Measurements from ENCODE around the gene SHTN1.

SHTN1 gene

GRCh38 chr10:116915340-116915739, 89.6 kb downstream of the SHTN1 start:
- DNase-seq, result no peak

DNA sequence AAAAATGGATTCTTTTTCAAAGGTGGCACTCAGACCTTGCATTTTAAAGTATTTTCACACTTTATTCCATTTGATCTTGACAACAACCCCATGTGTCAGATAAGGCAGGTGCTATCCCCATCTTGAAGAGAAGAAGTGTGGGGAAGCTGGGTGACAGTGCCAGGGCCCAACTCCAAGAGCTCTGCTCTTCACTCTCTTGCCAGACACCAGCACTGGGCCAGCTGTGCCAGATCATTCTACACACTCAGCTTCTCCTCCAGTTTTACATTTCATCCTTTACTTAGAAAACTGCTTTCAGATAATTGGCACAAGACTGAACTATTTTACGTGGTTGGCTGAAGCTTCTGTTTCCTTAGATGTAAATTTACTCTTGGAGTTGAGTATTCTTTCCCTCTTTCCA, 91.3 kb downstream of the SHTN1 start:
- no peak for DNase-seq

GRCh38 chr10:116912162-116912561, 92.8 kb downstream of the SHTN1 start:
- no peak for DNase-seq

DNA sequence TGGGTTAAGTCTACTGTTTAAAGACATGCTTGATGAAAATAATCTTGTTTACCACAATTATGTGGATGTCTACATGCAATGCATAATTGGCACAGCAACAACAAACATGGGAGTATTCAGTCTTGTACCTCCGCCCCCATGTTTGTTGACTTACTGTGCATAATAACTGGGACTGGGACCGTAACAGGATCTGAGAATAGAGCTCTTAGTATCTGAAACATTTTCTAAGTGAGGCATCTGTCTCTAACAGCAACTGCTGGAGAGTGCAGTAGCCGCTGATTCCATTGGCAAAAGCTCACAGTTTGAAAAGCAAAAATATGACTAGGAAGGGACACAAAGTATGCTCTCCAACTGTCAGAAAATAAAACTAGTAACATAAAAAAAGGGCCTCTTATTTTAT, 94.1 kb downstream of the SHTN1 start:
- DNase-seq, result no peak

DNA sequence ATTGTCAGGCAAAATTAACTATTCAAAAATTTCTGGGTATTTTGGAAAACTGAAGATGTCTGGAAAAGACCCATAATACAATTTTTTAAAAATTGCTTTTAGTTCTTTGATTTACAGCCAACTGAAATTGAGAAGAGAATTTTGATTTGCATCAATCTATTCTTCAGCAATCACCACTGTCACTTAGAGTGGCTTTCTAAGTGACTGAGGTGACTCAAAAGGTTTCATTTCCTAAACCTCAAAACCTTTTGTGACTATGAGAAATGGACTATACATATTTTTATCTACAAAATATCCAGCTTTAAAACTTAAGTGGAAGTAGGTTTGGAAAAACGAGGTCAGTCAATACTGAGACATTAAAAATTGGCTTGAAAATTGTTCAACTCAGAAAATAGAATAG, 95.7 kb downstream of the SHTN1 start:
- no peak for DNase-seq

DNA sequence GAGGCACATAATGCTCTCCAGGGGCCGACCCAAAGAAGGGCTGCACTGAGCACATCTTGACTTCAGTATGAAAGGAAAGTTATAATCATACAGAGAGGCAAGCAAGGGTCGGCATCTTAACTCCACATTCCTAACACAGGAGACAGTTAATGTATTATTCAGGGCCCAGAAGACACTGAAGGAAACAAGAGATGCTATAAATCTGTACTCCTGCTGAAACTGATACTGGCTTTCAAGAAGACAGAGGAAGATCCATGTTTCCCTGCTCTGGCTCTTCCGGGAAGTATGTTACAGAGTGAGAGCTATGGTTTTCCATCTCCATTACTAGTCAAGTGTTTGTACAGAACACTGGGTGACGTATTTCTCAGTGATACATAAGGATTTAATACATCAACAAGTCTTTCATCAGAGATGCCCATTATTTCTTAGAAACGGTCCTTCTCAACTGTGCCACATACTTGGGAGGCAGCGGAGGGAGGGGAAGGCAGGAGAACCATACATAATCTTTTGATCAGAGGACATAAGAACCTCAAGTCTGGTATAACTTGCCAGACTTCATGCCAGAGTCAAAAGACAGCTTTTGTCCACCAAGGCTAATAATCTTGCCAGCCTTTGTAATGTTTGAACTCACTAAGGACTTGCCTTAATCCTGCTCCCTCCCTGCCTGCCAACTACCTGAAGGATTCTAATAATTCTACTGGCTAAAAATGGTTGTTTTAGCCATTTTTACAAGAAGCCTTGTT, 97.6 kb downstream of the SHTN1 start:
- no peak for DNase-seq

DNA sequence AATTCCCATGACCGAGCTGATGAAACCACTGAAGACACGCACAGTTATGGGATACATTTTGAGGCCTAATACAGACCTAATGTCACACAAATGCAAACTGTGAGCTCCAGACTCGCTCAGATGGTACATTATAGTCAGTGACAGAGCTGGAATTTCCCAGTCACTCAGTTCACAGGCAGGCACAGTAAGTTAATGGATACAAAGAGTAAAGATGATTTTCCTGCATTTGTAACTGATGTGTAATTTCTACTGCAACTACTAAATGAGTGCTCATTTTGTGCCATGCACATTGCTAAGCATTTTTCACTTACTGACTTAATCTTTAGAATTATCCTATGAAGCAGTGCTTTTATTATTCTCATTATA, 99.2 kb downstream of the SHTN1 start:
- peak in 1 of 3 donors; percentile 21 for DNase-seq

DNA sequence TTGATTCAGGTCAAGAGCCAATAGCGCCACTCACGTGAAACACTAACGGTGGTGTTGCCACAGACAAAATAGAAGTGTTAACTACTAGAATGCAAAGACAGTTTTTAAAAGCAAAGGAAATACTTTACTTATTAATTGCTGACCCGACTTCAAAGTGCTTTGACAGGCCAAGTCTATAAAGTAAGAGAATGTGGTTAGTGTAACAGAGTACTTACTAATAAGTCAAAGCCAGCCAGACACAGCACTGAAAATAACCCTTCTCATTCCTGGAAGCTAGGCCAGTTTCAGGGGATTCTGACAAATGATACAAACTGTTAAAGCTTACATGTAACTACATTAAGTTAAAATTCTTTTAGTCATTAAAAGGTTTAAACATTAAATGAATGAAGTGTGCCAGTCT, 105.4 kb downstream of the SHTN1 start:
- DNase-seq, result no peak

DNA sequence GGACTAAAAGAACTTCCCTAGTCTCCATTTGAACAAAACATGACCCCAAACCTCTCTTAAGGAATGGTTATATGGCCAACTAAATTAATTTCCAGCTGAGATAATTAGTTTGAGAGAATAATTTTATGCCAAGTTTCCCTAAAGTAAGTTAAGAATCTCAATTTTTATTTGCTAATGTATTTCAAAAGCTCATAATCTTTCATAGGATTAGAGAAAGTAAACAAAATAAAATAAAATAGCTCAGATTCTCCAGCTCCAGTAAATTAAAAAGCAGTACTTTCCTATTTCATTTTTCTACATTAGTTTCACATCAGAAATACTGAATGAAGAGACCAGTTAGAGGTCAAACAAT, 111.3 kb downstream of the SHTN1 start:
- DNase-seq, result no peak

DNA sequence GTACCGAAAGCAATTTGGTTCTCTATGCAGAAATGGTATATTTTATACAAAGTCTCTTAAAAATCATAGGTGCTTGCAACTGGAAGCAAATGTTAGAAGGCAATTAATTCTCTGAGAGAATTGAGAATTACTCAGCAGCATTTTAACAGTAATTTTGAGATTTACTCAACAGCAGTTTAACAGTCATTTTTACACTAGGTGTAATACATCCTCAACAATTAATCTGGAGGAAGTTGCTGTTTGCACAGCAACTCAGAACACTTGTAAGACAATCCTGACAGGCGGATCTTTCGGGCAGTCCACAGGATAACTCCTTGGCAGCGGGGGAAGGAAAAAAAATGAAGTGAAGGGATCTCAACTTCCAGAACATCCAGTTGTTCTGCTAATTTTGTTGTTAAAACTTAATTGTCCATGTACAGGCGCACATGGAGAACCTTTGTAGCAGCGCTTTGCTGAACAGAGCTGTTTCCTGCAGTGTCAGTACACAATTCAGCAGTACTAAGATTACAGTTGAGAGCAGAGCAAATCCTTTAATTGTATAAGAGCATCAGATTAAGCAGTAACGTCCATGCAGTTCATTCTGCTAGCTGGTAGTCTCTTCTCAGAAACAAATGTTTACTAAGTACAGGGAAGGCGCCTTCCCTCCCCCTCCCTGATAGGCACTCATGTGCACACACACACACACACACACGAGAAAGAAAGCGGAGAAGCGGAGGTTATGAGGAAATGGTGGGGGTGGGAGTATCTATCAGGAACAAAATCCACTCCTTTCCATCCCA, 111.9 kb downstream of the SHTN1 start:
- peak in 2 of 3 donors; percentile 15 to 34 for DNase-seq

DNA sequence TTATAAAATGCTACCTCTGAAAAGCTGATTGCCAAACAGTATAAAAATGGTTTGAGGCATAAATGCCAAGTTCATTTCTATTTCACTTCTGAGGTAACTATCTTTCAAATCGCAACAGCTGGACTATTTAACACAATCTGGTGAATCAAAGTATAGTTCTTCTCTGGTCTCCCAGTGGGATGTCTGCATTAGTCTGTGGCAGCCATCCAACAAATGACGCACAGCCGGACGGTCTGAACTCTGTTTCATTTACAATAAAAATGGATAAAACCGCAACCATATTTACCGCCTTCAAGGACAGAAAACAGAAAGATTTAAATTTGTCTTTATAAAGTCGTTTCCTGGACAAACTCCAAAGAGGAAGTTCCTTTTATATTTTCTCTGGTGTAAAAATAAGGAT, 113.8 kb downstream of the SHTN1 start:
- DNase-seq, result peak; percentile 14 to 58 (median 42)

GRCh38 chr10:116889066-116889465, 115.9 kb downstream of the SHTN1 start:
- DNase-seq, result no peak

DNA sequence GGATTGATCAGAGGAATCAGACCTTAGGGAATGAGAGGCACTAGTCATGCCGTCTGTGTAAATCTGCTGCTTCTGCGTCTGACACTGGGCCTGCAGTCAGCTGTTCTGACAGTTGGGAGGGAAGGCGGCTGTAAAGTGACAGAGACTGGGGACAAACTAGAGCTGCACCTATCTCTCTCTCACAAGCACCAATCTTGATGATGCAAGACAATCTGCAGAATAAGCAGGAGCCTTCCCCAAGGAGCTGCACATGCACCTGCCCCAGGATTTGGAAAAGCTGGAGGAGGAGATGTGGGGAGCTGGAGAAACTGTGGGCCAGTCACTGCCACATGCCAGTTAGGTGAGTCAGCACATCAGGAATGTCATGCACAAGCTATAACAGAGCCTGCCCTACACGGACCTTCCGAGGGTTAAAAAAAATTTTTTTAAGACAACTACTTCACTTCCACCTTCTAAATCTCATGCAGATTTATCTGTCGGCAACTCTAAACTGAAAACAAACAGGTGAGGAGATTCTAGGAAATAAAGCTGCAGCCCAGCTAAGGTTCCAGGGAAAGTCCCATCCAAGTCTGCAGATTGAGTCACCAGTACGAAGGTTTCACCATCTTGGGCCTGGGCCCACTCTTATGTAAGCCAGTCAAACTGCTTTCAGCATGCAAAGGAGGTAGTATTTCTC, 116.5 kb downstream of the SHTN1 start:
- DNase-seq, result peak; percentile 40 to 56 (median 48)

DNA sequence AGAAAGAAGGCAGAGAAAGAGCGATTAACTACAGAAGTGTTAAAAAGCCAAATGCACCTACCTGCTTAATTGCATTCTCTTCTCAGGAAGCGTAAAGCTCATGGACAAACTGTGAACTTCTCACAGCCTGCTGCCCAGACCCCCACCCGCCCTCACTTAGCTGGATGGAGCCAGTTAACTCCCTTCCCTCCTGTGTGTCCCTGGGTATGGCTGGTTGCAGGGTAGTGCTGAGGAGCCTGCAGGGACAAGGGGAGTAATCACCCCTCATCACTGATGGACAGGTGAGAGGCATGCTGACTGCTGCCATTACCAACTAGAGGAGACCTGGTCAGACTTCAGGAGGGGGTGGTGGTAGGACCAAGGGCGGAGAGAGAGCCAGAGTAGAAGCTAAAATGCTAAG, 118.2 kb downstream of the SHTN1 start:
- no peak for DNase-seq

DNA sequence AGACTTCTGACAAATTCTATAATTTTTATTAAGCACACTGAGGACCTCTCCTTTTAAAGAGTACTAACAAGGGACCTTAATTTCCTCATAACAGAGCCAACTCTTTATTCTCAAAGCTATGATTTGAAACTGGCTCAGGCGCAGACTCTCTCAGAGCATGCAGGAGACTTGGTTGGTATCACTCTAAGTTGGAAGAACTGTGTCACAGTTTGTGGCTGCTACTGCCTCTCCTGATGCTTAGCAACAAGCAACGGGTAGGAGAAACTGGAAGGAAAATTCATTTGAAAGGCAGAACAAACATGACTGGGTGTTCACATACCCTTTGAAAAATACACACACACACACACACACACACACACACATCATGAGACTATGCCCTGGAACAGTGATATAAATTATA, 122.3 kb downstream of the SHTN1 start:
- DNase-seq, result no peak

GRCh38 chr10:116880716-116881482, 124.1 kb downstream of the SHTN1 start:
- DNase-seq, result no peak

- DNase-seq, result no peak
These were observed 125.2 kb downstream of the SHTN1 start for GRCh38 chr10:116879817-116880216.

- no peak for DNase-seq
These were observed 126.9 kb downstream of the SHTN1 start for GRCh38 chr10:116878123-116878522.

DNA sequence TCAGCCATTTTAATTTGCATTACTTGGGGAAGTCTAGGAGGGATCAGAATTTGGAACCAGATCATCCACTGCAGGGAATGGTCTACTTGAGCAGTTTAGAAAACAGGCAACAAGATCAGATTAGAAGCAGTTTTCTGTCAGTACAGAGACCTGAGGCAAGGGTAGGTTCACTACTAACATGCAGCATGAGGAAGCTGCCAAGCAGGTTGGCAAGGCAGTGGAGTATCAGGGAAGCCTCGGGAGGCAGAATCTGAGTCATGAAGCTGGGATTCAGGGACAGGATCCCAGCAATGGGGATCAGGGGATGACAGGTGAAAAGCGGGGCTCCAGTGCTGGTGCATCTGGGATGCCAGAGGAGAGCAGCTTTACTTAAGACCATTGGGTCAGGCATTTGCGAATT, 127.6 kb downstream of the SHTN1 start:
- no peak for DNase-seq

DNA sequence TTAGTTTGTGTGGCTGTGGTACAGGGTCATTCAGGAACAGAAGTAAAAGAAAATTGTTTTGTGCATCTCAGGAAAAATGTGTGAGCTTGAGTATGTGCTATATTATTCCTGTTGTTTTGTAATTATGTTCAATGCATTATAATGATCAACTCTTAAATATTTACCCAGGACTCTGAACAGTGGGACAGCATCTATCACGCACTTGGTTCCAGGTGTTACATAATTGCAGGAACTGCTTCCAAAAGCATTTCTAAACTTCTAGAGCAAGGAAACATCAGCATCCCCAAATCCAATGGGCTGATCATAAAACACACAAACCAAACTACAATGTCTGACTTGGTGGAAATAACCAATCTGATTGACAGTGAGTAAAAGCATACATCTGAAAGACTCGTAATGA, 129.1 kb downstream of the SHTN1 start:
- no peak for DNase-seq

- no peak for DNase-seq
These were observed 131.9 kb downstream of the SHTN1 start for GRCh38 chr10:116873134-116873533.

GRCh38 chr10:116870949-116871348, 134.0 kb downstream of the SHTN1 start:
- no peak for DNase-seq

DNA sequence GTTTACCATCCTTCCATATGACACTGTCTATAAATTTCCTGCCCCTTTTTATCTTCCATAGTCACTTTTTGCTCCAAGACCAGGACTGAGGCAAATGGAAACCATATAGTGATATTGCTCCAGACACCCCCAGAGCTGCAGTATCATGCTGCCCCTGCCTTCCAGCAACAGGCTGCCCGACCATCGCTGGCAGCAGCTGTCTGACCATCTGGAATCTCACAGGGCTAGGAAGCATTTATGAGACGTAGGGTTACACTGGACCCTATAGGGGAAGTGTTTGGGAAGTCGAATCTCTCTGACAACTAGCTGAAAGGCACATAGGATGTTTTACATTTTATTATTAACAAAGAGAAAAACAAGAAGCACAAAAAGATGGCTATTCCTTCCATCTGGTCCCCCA, 136.3 kb downstream of the SHTN1 start:
- DNase-seq, result no peak
